Lower leg skin (tissue), 3 donors: ENCODE measurements around the gene MRPS31.

Experiments
- POLR2A ChIP-seq, 2 donors: fragments of 450-650 bp; IDR thresholded peaks; one replicate each; pipeline ENCODE4 v1.6.1; 2016 to 2017; ENCODE audit warnings: antibody characterized with exemption in 2 of 2, mild to moderate bottlenecking in 1 of 2, moderate library complexity in 1 of 2
- TF ChIP-seq, protein P1 (sequence below), 3 donors: fragments of 450-650 bp; IDR thresholded peaks; one replicate each; pipeline ENCODE4 v1.5.1; 2016; ENCODE audit warnings: antibody characterized with exemption in 3 of 3, mild to moderate bottlenecking in 3 of 3, moderate library complexity in 2 of 3

DNA sequence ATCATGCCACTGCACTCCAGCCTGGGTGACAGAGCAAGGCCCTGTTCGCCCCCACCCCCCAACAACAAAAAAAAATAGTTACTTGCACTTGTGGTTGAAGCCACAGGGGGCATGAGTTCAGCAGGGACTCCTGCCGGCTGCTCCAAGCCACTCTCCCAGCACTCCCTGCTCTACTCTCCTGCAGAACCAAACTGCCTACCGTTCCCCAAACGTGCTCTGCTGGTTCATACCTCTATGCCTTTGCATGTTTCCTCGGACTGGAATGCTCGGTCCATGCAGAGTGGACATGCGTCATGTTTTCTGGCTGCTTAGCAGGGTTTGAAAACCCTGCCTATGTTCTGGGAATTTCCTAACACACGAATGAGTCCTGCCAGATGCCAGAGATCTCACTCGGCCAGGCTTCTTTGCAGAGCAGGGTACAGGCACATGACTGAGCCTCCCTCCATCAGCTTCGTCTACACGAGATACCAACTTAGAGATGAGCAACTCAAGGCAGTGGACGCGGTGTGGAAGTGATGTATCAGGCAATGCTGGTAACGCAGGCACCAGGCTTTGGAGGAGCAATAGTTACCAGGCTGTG is 9.9 kb upstream of the MRPS31 start:
- TF ChIP-seq, protein P1, sequence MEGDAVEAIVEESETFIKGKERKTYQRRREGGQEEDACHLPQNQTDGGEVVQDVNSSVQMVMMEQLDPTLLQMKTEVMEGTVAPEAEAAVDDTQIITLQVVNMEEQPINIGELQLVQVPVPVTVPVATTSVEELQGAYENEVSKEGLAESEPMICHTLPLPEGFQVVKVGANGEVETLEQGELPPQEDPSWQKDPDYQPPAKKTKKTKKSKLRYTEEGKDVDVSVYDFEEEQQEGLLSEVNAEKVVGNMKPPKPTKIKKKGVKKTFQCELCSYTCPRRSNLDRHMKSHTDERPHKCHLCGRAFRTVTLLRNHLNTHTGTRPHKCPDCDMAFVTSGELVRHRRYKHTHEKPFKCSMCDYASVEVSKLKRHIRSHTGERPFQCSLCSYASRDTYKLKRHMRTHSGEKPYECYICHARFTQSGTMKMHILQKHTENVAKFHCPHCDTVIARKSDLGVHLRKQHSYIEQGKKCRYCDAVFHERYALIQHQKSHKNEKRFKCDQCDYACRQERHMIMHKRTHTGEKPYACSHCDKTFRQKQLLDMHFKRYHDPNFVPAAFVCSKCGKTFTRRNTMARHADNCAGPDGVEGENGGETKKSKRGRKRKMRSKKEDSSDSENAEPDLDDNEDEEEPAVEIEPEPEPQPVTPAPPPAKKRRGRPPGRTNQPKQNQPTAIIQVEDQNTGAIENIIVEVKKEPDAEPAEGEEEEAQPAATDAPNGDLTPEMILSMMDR (IDR thresholded peaks at IDR 0.05): no peak
- no peak for TF ChIP-seq POLR2A (IDR thresholded peaks at IDR 0.05)
